ENCODE results near the gene RAB11FIP3.
"Not testable (repeated sequence)": the region's sequence is repeated elsewhere in the genome, so short reads cannot be mapped to it uniquely, and the experiment has no call there.

RAB11FIP3 gene, protein sequence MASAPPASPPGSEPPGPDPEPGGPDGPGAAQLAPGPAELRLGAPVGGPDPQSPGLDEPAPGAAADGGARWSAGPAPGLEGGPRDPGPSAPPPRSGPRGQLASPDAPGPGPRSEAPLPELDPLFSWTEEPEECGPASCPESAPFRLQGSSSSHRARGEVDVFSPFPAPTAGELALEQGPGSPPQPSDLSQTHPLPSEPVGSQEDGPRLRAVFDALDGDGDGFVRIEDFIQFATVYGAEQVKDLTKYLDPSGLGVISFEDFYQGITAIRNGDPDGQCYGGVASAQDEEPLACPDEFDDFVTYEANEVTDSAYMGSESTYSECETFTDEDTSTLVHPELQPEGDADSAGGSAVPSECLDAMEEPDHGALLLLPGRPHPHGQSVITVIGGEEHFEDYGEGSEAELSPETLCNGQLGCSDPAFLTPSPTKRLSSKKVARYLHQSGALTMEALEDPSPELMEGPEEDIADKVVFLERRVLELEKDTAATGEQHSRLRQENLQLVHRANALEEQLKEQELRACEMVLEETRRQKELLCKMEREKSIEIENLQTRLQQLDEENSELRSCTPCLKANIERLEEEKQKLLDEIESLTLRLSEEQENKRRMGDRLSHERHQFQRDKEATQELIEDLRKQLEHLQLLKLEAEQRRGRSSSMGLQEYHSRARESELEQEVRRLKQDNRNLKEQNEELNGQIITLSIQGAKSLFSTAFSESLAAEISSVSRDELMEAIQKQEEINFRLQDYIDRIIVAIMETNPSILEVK

DNA sequence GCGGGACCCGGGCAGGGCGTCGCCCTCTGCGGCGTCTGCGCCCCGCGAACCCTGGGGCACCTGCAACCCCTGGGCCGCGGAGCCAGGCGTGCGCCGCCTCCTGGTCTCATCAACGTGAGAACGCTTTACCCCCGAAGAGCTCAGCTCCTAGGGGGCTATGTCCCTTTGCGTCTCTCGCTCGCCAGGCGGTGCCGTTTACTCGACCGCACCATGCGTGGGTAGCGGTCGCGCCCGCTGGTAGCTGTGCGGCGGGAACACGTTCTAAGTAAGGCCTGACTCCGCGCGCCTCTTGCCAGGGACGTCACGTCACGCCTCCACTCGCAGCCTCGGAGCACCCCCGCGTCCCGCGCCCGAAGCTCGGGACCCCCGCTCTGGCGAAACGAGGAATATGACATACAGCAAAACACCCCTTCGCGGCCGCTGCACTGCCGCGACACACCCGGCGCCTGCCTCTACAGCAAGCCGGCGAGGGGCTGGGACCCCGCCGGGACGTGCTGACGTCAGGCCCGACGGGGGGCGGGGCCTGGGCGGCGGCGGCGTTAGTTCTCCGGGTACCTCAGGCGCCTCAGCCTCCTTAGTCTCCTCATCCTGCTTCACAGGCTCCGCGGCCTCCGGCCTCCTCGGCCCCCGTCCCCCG, at the start of gene RAB11FIP3:
Gene RAB11FIP3 (plus strand): TSS at position 568 of the 637 bp plus-strand sequence. CDS start 358 bp downstream, outside the sequence.
- peak; percentile 87 for DNase-seq (ENCODE audit: low read depth, low spot score)

DNA sequence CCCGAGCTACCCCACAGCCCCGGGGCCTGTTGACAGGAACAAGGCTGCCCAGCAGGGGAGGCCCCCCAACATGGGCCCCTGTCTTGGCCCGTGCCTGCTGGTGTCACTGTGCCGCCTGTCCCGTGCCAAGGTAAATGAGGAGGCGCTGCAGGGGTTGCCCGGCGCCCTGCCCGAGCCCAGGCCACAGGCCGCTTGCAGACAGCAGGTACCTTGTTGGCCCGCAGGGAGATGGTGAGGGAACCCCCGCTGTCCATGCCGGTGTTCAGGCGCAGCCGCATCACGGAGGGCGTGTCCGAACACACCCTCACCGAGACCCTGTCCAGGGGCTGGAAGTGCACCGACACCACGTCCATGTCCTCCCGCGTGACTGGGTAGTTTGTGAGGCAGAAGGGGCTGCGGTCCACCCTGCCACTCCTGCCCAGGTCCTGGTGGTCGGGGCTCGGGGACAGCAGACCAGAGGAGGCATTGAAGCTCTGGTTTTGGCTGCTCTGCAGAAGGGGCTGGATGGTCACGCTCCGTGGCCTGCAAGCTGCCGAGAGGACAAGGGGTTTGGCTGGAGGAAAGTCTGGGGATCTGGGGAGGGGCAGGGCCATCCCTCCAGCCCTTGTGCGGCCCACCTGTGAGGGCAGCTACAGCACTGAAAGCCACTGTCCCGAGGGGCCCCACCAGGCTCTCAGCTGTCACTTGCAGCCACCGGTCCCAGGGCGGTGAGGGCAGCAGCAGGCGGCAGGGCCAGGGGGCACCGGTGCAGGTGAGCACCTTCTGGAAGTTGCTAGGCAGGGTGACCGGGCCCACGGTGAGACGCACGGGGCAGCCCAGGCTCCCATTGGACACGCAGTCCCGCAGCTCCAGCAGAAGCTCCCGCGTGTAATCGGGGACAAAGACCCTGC, 49.3 kb upstream of the RAB11FIP3 start:
- DNase-seq (ENCODE audit: low read depth, low spot score) = no peak

DNA sequence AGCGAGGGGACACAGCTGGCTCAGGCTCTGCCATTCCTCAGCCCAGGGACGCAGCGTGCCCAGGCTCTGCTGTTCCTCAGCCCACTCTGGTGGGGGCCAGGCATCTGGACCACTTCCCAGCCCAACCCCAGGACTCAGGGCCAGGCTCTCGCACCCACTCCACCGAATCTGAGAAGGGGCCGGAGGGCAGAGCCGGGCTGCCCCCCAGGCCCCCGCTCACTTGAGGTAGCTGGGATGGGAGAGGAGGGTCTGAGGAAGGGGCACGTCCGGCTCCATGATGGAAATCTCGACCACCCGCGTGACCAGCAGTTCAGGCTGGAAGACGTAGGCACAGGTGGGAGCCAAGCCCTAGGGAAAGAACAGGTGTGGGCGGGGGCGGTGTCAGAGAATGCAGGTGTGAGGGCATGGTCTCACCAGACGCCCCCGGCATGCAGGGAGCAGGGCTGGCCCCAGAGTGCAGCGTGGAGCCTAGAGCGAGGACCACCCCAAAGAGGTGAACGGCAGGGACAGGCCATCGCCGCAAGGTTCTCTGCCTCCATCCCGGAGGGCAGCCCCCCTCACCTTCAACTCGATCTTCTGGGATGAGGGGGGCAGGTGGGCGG, 48.5 kb upstream of the RAB11FIP3 start:
- no peak for DNase-seq (ENCODE audit: low read depth, low spot score)

DNA sequence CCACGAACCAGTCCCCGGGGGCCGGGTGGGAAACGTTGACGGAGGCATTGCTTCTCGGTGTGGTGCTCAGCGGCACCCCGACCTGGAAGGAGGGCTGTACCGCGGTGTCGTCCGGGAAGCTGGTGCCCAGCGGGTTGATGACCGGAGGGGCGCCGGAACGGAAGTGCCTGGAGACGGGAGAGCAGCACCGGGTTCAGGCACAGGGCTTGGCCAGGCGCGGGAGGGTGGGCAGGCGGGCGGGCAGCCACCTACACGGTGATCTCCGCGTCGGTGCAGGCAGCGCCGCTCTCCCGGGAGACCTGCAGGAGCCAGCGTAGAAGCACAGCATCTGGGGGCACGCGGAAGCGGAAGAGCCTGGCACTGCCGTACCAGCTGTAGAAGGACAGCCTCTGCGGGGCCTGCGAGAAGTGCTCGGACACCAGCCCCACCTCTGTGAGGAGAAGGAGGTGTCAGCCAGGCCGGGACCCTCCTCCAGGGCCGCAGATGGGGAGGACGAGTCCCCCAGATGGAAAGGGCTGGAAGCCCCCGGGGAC, 48.0 kb upstream of the RAB11FIP3 start:
- no peak for DNase-seq (ENCODE audit: low read depth, low spot score)

DNA sequence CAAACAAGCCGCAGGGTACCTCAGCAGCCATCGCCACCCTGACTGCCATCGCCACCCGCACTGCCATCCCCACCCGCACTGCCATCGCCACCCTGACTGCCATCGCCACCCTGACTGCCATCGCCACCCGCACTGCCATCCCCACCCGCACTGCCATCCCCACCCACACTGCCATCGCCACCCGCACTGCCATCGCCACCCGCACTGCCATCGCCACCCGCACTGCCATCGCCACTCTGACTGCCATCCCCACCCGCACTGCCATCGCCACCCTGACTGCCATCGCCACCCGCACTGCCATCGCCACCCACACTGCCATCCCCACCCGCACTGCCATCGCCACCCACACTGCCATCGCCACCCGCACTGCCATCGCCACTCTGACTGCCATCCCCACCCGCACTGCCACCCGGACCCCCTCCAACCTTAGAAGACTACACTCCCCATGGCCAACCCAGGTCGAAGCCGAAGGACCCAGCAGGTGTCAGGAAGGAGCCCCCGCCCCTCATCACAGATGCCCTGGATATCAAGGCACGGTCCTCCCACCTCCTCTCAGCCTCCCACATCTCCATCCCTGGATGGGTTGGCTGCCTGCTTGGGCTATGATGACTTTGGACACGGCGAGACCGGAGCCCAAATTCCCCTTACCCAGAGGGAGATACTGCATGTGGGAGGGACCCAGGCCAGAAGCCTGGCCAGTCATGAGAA, 47.2 kb upstream of the RAB11FIP3 start:
- DNase-seq (ENCODE audit: low read depth, low spot score) = not testable (repeated sequence)

DNA sequence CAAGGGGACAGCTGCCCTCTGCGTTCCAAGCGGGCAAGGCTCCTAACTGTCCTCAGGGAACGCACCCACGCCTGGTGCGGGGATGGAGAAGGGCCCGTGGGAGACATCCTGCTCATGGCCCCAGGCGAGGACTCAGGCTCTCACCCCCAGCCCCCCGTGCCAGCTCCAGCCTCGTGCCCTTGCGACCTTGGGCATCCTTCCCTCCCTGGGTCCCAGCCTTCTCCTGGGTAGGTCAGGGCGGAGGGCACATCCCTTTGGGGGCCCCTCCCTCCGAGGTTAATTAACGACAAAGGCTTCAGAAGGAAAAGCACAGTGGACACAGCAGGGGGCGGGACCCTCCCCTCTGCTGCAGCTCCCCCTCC, 46.6 kb upstream of the RAB11FIP3 start:
- no peak for DNase-seq (ENCODE audit: low read depth, low spot score)

DNA sequence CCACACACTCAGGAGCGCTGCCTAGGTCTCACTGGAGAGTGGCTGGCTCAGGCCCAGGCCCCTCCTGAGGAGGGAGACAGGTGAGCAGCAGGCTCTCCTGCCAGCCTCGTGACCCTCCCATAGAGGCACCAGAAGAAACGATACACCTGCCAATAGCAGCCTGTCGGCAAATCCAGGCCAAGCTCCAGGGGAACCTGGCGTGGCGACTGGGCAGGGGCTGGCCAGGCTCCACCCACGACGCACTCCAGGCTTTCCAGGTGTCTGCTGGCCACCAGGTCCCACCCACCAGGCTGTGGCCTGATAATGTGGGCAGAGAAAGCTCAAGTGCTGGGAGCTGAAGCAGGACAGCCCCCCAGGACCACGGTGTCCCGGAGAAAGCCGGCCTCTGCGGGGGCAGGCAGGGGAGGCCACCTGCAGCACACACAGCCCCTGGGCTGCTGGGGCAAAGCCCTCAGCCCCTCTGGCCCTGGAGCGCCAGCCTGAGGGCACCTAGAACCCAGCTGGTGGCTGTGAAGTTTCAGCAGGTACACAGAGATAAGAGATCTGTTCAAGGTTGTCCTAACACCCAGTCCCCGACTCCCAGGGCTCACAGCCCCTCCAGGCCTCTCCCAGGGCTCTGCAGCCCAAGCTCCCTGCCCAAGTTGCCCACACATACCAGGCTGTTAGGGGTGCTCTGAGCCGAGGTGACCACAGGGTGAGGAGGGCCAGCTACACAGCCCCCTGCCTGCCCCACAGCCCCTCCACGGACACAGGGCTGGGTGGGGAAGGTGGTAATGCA, 46.1 kb upstream of the RAB11FIP3 start:
- DNase-seq (ENCODE audit: low read depth, low spot score) = peak; percentile 83

DNA sequence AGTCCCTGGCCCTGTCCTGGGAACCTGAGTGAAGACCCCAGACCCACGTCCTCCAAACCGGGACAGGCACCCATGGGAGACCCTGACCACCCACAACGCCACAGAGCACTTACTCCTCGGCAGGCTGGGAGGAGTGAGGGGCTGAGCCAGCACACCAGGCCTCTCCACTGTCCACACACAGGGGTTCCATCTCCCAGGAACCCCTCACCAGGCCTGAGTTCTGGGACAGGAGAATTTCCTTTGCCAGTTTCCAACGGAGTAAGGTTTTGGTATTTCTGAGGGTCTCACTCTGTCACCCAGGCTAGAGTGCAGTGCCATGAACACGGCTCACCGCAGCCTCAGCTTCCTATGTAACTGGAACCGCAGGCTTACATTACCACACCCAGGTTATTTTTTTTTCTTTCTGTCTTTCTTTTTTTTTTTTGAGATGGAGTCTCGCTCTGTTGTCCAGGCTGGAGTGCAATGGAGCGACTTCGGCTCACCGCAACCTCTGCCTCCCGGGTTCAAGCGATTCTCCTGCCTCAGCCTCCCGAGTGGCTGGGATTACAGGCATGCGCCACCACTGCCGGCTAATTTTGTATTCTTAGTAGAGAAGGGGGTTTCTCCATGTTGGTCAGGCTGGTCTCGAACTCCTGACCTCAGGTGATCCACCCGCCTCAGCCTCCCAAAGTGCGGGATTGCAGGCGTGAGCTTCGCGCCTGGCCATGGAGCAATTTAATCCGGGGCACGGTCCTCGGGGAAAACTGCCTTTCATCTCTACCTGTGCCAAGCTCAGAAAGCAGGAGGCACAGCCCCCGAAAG, 45.3 kb upstream of the RAB11FIP3 start:
- DNase-seq (ENCODE audit: low read depth, low spot score) = no peak

DNA sequence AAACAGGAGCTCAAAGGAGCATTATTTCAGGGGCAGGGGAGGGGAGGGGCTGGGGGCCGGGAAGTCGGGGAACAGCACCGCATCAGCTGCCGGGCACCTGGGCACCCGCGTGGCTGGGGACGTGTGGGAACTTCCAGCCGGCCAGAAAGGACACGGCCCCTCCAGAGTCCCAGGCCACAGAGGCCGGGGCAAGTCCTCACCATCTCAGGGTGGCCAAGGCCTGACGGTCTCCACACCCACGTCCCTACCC, 44.8 kb upstream of the RAB11FIP3 start:
- DNase-seq (ENCODE audit: low read depth, low spot score) = no peak

DNA sequence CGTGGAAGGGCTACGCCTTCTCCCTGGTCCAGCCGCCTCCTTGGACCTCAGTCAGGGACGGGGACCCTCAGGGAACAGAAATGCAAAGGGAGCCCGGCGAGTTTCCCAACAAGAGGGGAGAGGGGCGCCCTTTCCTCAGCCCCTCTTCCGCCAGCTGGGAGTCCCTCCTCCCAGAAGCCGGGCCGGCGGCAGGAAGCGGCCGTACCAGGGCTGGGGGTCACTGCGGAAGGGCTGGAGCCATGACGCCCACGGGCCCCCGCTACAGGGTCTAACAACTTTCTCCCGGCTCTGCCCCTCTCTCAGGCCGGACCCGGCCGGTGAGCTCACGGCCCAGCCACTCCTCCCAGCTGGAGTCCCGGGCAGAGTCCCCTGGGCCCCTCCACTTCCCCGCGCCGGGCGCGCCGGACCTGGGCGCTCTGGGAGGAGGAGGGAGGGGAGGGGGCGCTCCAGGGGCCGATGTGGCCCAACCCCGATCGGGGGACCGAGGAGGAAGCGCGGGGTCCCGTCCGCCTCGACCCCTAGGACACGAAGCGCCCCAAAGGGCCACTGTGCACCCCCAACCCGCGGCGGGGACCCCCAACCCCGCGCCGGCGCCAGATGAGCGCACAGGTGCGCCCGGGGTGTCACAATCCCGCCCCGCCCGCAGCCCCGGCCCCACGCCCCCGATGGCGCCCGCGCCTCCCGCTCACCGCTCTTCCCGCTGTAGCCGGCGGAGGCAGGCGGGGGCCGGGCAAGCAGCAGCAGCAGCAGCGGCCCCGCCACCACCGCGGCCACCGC, 44.2 kb upstream of the RAB11FIP3 start:
- peak; percentile 43 for DNase-seq (ENCODE audit: low read depth, low spot score)

DNA sequence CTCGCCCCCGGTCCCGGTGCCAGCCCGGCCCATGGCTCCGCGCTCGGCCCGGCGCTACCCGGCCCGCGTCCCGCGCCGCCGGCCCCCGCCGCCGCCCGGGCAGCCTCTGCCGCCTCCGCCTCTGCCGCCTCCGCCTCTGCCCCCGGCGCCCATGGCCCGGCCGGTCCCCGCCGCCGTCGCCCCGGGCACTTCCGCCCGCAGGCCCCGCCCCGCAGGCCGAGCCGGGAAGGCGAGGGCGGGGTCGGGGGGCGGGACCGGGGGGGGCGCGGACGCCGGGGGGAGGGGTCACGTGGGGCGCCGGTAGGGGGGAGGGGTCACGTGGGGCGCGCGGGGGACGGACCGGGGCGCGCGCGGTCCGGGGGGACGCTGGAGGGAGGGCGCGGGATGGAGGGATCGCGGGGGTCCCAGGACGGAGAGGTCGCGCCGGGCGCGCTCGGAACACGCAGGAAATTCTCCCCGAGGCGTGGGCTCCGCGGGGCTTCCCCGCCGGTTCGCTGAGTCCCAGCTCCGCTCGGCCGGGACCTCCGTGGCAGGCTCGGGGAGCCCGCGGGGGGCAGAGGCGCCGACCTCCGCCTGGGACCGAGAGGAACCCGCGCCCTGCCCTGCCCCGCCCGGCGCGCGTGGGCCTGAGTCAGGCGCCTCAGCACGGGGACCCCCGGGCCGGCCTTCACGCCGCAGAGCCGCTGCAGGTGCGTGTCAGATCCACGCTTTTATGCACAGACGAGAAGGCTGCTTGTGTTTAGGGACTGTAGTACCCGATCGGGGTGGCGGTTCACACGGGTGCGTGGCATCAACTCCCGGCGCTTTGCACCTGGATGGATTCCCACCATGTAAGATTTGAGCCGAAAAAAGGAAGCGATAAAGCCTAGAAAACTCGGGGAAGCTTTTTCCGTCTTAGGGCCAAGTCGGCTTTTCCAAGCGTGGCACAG, 43.4 kb upstream of the RAB11FIP3 start, which contains the start of gene PGAP6:
Gene PGAP6 (minus strand): TSS at position 190 of the 929 bp plus-strand sequence. CDS start 157 bp downstream, at position 33.
- no peak for DNase-seq (ENCODE audit: low read depth, low spot score)

DNA sequence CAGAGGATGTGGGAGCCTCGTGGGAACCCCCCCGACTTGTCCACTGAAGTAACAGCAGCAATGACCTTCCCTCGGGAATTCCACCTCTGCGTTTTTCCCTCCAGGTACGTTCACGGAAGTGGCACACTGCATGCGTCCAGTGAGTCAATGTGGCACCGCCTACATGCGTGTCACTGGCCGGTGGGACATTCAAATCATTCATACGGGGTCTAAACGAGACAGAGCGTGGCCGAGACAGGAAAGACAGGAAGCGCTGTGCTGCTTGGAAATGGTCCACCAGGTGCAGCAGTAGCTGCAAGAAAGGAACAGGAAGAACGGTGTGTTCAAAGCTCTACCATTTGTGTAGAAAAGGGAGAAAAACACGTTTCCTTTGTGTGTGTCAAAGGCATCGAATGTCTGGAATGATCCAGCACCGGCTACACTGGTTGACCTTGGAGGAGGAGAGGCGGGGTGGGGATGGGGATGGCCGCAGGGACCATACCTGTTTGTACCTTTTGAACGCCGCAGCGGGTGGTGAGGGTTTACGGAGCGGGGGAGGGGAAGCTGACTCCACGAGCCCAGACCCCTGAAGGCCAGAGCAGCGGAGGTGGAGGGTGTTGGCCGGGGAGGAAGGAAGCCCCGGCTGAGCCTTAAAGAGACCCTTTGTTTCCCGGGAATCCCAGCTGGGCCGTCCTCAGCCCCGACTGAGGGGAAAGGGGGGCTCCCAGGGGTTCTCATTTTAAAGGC, 42.0 kb upstream of the RAB11FIP3 start:
- DNase-seq (ENCODE audit: low read depth, low spot score) = peak; percentile 86

DNA sequence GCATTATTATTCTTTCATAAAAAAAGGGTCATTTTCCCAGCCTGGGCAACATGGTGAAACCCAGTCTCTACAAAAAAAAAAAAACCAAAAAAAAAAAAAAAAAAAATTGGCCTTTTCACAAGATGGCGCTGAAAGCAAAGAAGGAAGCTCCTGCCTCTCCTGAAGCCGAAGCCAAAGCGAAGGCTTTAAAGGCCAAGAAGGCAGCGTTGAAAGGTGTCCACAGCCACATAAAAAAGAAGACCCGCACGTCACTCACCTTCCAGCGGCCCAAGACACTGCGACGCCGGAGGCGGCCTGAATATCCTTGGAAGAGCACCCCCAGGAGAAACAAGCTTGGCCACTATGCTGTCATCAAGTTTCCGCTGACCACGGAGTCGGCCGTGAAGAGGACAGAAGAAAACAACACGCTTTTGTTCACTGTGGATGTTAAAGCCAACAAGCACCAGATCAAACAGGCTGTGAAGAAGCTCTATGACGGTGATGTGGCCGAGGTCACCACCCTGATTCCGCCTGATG, 38.8 kb upstream of the RAB11FIP3 start:
- DNase-seq (ENCODE audit: low read depth, low spot score) = peak; percentile 67

DNA sequence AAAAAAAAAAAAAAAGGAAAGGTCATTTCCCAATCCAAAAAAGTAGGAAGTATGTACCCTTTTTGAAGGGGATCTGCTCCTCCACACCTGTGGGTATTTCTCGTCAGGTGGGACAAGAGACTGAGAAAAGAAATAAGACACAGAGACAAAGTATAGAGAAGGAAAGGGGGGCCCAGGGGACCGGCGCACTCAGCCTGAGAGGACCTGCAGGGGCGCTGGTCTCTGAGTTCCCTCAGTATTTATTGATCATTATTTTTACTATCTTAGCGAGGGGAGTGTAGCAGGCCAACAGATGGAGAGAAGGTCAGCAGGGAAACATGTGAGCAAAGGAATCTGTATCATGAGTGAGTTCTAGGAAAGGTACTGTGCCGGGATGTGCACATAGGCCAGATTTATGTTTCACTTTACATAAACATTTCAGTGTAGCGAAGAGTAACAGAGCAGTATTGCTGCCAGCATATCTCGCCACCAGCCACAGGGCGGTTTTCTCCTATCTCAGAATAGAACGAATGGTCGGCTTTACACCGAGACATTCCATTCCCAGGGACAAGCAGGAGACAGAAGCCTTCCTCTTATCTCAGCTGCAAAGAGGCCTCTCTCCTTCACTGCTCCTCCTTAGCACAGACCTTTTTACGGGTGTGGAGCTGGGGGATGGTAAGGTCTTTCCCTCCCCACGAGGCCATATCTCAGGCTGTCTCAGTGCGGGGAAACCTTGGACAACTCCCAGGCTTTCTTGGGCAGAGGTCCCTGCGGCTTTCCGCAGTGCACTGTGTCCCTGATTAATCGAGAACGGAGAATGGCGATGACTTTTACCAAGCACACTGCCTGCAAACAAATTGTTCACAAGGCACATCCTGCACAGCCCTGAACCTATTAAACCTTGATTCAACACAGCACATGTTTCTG, 37.4 kb upstream of the RAB11FIP3 start:
- DNase-seq (ENCODE audit: low read depth, low spot score) = peak; percentile 61

DNA sequence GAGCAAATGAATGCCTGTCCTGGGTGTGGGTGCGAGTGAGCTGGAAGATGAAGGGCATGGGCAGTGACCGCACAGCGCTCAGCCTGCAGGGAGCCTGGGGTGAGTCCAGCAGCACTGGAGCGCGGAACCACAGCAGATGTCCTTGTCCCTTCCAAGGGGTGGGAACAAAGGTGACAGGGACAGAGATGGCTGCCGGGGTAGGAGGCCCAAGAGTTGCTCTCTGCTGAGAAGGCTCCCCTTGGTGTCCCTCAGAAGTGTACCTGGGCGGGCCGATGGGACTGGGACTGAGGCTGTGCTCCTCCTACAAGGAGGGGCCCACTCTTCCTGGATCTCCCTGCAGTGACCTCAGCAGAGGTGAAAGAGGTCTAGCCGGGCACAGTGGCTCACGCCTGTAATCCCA, 36.1 kb upstream of the RAB11FIP3 start:
- no peak for DNase-seq (ENCODE audit: low read depth, low spot score)
